SU-DHL-6 (cell line): ENCODE results near the gene ACTN1.

ENCODE experiments used
- CTCF ChIP-seq: fragments of 200-600 bp; sonication (generic); IDR thresholded peaks from one replicate; pipeline ENCODE4 v1.5.1; 2017; ENCODE audit warnings: antibody characterized with exemption, mild to moderate bottlenecking, low read length, moderate library complexity; ENCODE audit not compliant: insufficient read depth, poor library complexity, severe bottlenecking
- EZH2phosphoT487 ChIP-seq: fragments of 200-600 bp; sonication (generic), shearing (Covaris generic); conservative IDR thresholded peaks from 2 replicates; pipeline ENCODE4 v1.6.1; 2018; ENCODE audit warnings: mild to moderate bottlenecking, antibody characterized with exemption, low read length, moderate library complexity, mixed read lengths

GRCh38 chr14:68953196-68953555 is 25.9 kb downstream of the ACTN1 start:
- TF ChIP-seq CTCF (no peak), EZH2phosphoT487 (no peak)
